NCI-H128 (cell line): ENCODE results near the gene HSDL2.
A peak's percentile ranks its signal among the peaks of the same experiment; 100 is the strongest.

Source experiments
- DNase-seq: peaks from one replicate; lab custom pipeline; 2025; ENCODE audit not compliant: unreplicated experiment; lab: John Stamatoyannopoulos, UW

Gene HSDL2

DNA sequence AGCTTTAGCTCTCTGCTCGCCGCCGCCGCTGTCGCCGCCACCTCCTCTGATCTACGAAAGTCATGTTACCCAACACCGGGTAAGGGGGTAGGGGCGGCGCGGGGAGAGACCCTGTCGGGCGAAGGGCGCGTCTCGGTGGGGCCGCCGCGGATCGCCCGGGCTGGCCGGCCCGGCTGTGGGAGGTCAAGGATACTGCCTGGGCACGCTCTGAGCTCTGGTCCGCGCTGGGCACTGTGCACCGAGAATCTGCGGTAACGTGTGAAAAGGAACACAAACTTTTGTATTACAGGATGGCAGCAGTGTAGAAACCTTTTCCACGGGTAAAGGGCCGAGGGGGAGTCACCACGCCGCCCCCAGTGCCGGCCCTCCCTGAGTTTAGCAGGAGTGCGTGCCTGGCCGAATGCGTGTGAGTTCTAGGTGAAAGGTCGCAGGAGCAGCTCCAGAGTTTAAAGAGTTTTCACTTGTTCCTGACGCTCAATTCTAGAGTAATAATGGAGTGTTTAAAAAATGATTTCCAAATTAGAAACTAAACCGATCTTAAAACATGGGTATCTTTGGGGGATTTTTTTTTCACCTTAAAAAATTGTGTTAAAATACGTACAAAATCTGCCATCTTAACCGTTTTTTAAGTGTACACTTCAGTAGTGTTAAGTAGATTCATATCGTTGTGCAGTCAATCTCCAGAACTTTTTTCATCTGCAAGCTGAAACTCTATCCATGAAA, at the start of gene HSDL2:
TSS of gene HSDL2 (plus strand) at position 7 of the 723 bp plus-strand sequence. CDS start at position 63, 56 bp downstream.
- DNase-seq, result no peak

DNA sequence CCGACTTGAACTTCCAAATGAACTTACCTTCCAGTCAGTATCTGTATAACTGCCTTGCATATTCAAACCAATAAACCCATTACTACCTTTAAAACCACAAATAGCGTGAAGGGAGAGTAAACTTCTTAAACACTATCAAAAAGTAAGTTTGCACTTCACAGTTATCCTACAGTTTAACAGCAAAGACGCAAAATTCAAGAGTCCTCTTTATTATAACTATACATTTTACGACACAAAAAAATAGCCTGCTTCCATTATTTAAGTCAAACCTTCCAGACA, 48.3 kb upstream of the HSDL2 start:
- no peak for DNase-seq

GRCh38 chr9:112332214-112332613, 47.7 kb upstream of the HSDL2 start:
- DNase-seq, result no peak

DNA sequence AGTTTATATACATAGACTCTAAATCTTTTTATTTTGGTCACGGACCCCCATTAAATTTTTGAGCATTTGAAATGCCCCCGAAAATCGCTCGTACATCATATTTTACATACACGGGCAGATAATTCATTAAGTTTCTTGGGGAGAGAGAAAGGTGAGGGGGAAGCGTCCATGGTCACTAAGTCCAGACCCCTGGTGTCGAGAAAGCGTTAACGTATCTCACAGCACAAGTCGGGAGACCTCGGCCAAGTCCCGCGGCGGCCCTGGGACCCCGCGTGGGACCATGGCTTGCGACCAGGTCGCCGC, 47.3 kb upstream of the HSDL2 start:
- DNase-seq, result no peak

- DNase-seq, result peak; percentile 82
Observed at GRCh38 chr9:112332977-112333638, 46.8 kb upstream of the HSDL2 start, which contains the start of gene PTBP3. Gene PTBP3, minus strand, starts transcription at chr9:112333619. Its CDS starts 35,754 bp downstream, at chr9:112297865.

- DNase-seq, result peak; percentile 86
Observed at GRCh38 chr9:112333639-112334431, 46.1 kb upstream of the HSDL2 start.

DNA sequence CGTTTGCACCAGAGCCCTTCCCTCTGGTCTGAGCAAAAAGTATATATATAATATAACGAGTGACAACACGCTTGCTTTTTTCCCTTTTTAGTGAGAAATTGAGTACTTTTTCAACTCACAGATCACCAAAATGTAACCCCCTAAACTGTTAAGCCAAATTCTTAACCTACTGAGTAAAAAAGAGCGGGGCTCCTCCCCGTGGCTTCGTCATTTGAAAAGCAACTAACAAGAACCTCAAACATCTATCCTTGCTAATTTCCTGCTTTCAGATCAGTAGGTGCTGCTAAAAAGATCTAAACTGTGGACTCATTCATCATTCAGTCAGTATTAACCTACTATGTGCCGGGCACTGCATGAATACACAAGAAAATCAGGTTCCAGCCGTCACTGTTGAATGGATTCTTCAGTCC, 45.5 kb upstream of the HSDL2 start:
- no peak for DNase-seq

DNA sequence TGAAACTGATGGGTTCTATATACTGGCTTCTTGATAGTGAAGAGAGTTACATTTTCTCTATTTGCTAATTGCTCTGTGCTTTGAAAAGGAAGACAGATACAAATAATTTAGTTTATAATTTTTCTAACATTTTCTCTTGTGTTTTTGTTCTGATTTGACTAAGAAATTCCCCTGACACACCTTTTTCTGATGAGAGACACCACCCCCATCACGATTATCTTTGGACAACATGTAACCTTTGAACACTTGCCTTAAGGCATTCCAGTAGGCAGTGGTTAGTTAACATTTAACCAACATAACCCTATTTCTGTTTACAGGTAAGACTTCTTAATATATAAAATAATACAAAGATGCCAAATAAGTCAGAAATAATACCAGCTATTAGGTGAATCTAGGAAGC, 42.4 kb upstream of the HSDL2 start:
- DNase-seq, result no peak

DNA sequence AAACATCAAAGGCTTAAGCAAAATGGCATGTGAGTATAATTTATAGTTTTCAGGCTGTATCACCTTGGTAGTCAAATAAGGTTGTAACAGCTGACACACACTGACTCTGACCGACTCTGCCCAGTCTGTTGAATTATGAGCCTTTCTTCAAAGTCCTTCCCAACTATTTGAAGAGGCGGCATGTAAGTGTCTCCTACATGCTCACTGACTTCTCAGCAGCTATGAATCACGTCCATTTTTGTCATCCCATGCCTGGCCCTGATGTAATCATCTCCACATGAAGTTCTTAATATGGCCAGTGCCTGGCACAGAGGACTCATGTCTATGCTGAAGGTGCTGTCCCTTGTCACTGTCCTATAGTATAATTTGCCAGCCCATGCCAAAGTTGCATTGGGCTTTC, 41.3 kb upstream of the HSDL2 start:
- DNase-seq, result no peak

DNA sequence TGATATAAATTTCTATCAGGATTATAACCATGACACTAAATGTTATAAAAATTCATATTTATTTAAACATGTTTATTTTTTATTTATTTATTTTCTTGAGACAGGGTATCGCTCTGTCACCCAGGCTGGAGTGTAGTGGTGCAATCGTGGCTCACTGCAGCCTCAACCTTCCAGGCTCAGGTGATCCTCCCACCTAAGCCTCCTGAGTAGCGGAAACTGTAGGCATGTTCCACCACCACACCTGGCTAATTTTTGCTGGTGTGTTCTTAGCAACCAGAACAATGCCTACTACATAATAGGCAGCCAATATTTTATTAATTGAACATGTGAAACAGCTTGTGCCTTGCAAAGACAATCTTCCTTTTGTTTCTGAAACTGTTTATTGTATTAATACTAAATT, 40.0 kb upstream of the HSDL2 start:
- no peak for DNase-seq

DNA sequence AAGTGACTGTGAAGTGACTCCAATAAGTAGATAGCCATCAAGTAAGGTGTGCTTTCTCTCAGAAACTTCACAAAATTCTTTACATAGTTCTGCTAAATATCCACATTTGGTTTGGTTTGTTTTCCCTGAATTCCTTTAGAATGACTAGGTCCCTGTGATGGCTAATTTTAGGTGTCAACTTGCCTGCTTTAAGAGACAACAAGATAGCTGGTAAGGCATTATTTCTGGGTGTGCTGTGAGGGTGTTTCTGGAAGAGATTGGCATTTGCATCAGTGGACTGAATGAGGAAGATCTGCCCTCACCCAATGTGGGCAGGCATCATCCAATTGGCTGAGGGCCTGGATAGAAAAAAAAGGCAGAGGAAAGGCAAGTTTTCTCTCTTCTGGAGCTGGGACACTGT, 38.2 kb upstream of the HSDL2 start:
- DNase-seq, result no peak

- DNase-seq, result no peak
Observed at GRCh38 chr9:112348257-112349007, 31.5 kb upstream of the HSDL2 start.

GRCh38 chr9:112349008-112349333, 30.9 kb upstream of the HSDL2 start:
- no peak for DNase-seq

DNA sequence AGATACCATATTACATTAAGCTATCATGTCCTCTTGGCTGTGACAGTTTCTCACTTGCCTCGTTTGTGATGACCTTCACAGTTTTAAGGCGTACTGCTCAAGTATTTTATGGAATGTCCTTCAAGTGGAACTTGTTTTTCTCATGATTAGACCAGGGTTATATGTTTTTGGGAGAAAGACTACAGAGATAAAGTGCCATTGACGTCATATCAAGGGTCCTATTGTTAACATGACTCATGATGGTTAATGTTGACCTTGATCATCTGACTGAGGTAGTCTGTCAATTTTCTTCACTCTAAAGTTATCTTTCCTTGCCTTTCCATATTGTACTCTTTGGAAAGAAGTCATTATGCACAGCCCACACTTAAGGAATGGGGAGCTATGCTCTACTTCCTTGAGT, 28.7 kb upstream of the HSDL2 start:
- DNase-seq, result no peak

GRCh38 chr9:112352209-112352608, 27.7 kb upstream of the HSDL2 start:
- DNase-seq, result no peak

DNA sequence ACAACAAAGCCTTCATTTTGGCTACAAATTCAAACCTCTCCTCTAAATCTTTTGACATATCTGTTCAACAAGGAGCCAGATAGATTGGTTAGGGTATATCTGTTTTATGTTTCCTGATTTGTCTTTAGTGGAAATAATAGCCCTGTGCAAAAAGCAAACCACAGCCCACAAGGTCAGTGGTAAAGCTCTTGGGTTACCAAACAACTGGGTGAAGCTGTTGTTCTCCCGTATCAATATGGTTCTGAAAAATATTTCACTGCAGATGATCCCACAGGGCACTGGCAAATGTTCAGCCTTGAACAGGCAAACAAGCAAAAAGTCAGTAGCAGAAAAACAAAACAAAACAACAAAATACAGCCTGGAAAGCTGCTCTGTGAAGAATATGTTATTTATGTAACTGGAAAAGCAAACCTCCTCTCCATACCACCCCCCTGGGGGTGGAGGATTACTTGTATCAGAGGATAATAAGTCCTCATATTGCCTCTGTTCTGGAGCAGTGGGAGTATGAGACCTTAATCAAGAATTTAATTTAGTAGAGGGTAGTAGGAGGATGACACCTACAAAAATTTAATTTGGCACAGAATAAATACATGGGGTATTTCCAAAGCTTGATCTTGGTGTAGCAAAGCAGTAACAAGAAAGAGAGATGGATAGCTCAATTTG, 25.7 kb upstream of the HSDL2 start:
- DNase-seq, result no peak

GRCh38 chr9:112355427-112355897, 24.4 kb upstream of the HSDL2 start:
- no peak for DNase-seq

DNA sequence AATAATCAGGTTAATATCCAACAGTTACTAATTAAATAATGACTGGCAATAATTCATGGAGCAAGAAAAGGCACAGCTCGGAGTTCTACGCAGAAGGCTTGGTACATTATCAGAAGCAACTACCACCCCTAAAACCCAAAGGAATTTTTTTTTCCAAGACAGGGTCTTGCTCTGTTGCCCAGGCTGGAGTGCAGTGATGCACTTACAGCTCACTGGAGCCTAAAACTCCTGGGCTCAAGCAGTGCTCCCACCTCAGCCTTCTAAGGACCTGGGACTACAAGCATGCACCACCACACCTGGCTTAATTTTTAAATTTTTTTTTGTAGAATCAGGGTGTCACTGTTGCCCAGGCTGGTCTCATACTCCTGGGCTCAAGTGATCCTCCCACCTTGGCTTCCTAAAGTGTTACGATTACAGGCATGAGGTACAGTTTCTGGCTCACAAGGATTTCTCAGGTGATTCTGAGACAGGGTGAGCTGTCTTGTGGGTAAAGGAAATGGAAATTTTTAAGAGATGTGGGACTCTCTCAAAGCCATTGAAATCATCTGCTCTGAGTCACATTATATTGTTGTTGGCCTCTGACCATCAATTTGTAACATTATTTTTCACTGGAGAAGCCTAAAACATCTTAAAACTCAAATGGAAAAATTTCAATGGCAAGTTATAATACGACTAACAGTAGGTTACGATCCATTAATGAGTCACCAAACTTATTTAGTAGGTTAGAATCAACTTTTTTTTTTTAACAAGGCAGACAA, 19.7 kb upstream of the HSDL2 start:
- no peak for DNase-seq

DNA sequence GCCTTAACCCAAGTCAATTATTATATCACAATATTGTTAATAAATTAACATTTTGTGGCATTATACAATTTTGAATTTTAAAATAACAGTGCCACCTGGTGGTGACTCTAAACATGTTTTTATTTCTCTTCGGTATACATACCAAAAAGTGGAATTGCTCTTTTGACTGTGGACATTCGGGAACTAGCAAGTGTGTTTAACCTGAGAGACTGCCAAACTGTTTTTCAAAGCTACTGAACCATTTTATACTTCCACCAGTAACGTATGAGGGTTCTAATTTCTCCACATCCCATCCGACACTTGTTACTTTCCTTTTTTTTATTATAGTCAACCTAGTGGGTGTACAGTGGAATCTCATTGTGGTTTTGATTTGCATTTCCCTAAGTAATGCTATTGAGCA, 18.3 kb upstream of the HSDL2 start:
- peak; percentile 32 for DNase-seq

DNA sequence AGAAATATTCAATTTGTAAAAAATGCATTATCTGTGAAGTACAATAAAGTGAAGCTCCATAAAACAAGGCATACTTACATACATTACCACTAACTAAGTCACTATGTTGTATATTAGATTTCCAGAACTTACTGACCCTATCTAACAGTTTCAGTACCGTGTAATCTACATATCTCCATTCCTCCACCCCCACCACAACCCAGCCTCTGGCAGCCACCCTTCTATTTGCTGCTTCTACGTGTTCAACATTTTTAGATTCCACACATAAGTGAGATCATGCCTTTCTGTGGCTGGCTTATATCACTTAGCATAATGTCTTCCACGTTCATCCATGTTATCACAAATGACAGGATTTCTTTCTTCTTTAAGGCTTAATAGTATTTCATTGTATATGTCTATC, 15.1 kb upstream of the HSDL2 start:
- DNase-seq, result no peak
